ENCODE results near the gene MCF2L.

Gene MCF2L

GRCh38 chr13:113091891-113092775, 123.1 kb downstream of the MCF2L start:
- H3K27me3 ChIP-seq (ENCODE audit: control insufficient read depth, insufficient read depth, low read length): no peaks in the 10 kb centered on the region
- TF ChIP-seq, protein P1, sequence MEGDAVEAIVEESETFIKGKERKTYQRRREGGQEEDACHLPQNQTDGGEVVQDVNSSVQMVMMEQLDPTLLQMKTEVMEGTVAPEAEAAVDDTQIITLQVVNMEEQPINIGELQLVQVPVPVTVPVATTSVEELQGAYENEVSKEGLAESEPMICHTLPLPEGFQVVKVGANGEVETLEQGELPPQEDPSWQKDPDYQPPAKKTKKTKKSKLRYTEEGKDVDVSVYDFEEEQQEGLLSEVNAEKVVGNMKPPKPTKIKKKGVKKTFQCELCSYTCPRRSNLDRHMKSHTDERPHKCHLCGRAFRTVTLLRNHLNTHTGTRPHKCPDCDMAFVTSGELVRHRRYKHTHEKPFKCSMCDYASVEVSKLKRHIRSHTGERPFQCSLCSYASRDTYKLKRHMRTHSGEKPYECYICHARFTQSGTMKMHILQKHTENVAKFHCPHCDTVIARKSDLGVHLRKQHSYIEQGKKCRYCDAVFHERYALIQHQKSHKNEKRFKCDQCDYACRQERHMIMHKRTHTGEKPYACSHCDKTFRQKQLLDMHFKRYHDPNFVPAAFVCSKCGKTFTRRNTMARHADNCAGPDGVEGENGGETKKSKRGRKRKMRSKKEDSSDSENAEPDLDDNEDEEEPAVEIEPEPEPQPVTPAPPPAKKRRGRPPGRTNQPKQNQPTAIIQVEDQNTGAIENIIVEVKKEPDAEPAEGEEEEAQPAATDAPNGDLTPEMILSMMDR (IDR thresholded peaks at IDR 0.05): no peak
- H2AFZ ChIP-seq: no peak overlapping the region
- no peak overlapping the region for H3K4me2 ChIP-seq (ENCODE audit: low read length)
- H3K79me2 ChIP-seq: no peaks in the 10 kb centered on the region
- no peaks in the 10 kb centered on the region for H3K9me3 ChIP-seq (ENCODE audit: control insufficient read depth, low read length)
- no peaks in the 10 kb centered on the region for H3K4me1 ChIP-seq
- H3K9ac ChIP-seq: no peak overlapping the region
- no peak overlapping the region for H3K4me3 ChIP-seq (ENCODE audit: low read depth, low read length)
- H3K27ac ChIP-seq: no peak overlapping the region
- no peaks in the 10 kb centered on the region for H3K36me3 ChIP-seq (ENCODE audit: control insufficient read depth, insufficient read depth, low read length)

DNA sequence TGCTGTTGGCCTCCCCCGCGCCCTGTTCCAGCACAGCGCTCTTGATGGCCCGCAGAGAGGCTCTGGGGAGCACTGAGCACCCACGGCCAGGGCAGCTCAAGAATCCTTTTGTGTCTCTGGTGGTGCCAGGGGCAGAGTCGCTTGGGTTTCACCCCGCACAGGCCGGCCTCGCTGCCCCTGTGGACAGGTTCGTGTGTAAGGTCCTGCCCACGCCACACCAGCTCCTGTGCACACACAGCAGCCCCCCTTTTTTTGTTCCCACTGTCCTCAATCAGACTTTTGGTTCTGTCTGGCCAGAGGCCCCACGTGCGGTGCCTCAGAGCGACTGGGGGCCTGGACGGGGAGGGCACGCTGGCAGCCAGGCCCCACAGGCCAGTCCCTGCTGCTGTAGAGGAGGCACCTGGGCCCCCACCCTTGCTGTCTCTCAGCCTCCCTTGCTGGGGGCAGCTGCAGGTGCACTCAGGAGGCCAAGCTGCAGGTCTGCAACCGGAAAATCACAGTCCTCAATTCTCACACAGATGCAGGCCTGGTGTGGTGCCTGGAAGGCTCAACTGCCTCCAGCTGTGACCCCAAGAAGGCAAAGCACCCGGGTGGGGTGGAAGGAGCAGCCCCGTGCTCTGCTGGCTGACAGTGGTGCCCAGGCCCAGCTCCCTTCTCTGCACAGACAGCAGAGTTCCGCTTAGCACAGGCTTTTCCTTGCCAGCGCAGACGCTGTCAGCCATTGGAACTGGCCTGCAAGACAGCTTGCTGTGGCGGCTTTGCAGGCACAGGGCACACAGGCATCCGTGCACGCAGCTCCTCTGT, 124.0 kb downstream of the MCF2L start:
- H3K9ac ChIP-seq: no peak overlapping the region
- no peak overlapping the region for H3K27ac ChIP-seq

DNA sequence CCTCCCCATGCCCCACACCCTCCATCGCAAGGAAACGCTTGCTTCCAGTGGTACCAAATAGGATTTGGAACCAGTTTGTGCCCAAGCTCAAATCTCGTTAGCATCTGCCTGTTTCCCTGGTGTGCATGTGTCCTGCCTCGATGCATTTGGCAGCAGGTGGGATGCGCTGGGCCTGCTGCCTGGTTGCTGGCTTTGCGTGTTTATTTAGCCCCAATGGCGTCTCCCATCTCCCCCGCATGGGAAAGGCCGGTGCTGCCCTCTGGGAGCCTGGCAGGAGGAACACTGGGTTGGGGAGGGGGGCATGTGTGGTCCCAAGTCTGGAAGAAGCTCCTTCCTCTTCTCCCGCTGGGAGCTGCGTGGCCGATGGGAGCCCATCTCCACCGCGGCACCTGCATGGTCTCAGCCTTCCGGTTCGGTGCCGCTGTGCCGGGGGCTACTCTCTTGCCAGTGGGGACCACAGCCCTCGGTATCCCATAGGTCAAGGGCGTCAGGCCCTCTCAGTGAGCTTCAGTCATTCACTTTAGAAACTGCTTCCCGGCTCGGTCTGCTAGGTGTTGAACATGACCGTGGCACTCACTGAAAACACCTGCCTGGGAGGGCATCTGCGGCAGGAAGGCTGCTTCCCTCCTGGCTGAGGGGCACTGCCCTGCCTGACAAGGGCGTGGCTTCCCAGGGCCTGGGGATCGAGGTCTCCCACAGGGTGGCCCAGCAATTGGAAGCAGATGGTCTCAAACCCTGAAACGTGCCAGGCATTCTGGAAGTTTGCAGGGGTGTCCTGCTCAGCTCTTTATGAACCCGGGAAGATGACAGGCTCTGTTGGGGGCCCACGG, 124.8 kb downstream of the MCF2L start:
- Histone ChIP-seq H3K9me3 (ENCODE audit: control insufficient read depth, low read length) (no peaks in the 10 kb centered on the region), H3K4me3 (ENCODE audit: low read depth, low read length) (no peak overlapping the region), H3K79me2 (no peaks in the 10 kb centered on the region), H3K27me3 (ENCODE audit: control insufficient read depth, insufficient read depth, low read length) (no peaks in the 10 kb centered on the region), H3K36me3 (ENCODE audit: control insufficient read depth, insufficient read depth, low read length) (no peaks in the 10 kb centered on the region), H3K9ac (no peak overlapping the region), H2AFZ (no peak overlapping the region), H3K4me2 (ENCODE audit: low read length) (no peak overlapping the region), H3K27ac (no peak overlapping the region), H3K4me1 (no peaks in the 10 kb centered on the region)
- TF ChIP-seq, protein P1 (IDR thresholded peaks at IDR 0.05): no peak

More for the DNA sequence above, 124.0 kb downstream of the MCF2L start:
- TF ChIP-seq, protein P1 (IDR thresholded peaks at IDR 0.05): no peak
- Histone ChIP-seq H3K4me3 (ENCODE audit: low read depth, low read length) (no peak overlapping the region), H3K4me1 (no peaks in the 10 kb centered on the region), H3K4me2 (ENCODE audit: low read length) (no peak overlapping the region), H3K79me2 (no peaks in the 10 kb centered on the region), H3K27me3 (ENCODE audit: control insufficient read depth, insufficient read depth, low read length) (no peaks in the 10 kb centered on the region), H3K9me3 (ENCODE audit: control insufficient read depth, low read length) (no peaks in the 10 kb centered on the region), H3K36me3 (ENCODE audit: control insufficient read depth, insufficient read depth, low read length) (no peaks in the 10 kb centered on the region), H2AFZ (no peak overlapping the region)

- Histone ChIP-seq H3K9ac (no peak overlapping the region), H3K27me3 (ENCODE audit: control insufficient read depth, insufficient read depth, low read length) (no peaks in the 10 kb centered on the region), H3K27ac (no peak overlapping the region), H3K9me3 (ENCODE audit: control insufficient read depth, low read length) (no peaks in the 10 kb centered on the region), H3K79me2 (no peaks in the 10 kb centered on the region), H3K36me3 (ENCODE audit: control insufficient read depth, insufficient read depth, low read length) (no peaks in the 10 kb centered on the region), H3K4me2 (ENCODE audit: low read length) (no peak overlapping the region), H3K4me3 (ENCODE audit: low read depth, low read length) (no peak overlapping the region), H2AFZ (no peak overlapping the region), H3K4me1 (no peaks in the 10 kb centered on the region)
- TF ChIP-seq, protein P1 (IDR thresholded peaks at IDR 0.05): no peak
These were observed 125.4 kb downstream of the MCF2L start for GRCh38 chr13:113094410-113094800.

Data from parathyroid adenoma (tissue), 2 donors.